Measurements from ENCODE around the gene CAP2.

- no peak for TF ChIP-seq EZH2 (IDR thresholded peaks at IDR 0.05; ENCODE audit: insufficient read depth, poor library complexity, severe bottlenecking)
- TF ChIP-seq EZH2phosphoT487 (IDR thresholded peaks at IDR 0.05; ENCODE audit: insufficient read depth, low read depth): no peak
These were observed 132.2 kb downstream of the CAP2 start for GRCh38 chr6:17525637-17526036.

All from GM23248 (cell line).